ENCODE results near the gene HECTD2. TPM values are rescaled to one million over a fixed set of nuclear protein-coding genes. Genes with fewer than 3 reads are reported as not detected.

HECTD2 gene
- polyA plus RNA-seq, 1 donor from 2014 or later = 87.6 TPM

DNA sequence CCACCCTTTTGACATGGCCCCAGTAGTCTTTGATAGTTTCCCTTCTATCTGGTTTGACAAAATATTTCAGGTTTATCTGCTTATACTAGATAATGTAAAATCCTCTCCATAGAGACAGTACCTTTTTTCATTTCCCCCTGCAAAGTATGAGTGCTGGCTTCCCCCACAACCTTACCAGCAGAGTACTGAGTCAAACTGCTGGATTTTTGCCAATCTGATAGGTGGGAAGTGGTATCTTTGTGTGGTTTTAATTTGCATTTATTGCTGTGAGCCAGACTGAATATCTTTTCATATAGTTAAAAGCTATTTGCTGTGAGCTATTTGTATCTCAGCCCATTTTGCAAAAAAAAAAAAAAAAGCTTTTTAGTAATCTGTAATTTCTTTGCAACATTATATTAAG lies 32.1 kb upstream of the HECTD2 start:
- no peaks in the 10 kb centered on the region for H3K9me2 ChIP-seq (ENCODE audit: insufficient read depth, low read length)
- H3K4me2 ChIP-seq (ENCODE audit: low read length) = no peak overlapping the region
- H3K9me3 ChIP-seq (ENCODE audit: low read length) = no peaks in the 10 kb centered on the region
- no peak overlapping the region for H2AFZ ChIP-seq (ENCODE audit: low read depth, low read length)
- no peaks in the 10 kb centered on the region for H3K36me3 ChIP-seq (ENCODE audit: insufficient read depth, low read length)
- no peak overlapping the region for H3K4me3 ChIP-seq (ENCODE audit: low read length)
- no peak overlapping the region for H3K9ac ChIP-seq (ENCODE audit: low read length)
- no peak for TF ChIP-seq EZH2 (IDR thresholded peaks at IDR 0.05; ENCODE audit: borderline replicate concordance, insufficient read depth, low read length, poor library complexity, severe bottlenecking)
- TF ChIP-seq, protein P1, sequence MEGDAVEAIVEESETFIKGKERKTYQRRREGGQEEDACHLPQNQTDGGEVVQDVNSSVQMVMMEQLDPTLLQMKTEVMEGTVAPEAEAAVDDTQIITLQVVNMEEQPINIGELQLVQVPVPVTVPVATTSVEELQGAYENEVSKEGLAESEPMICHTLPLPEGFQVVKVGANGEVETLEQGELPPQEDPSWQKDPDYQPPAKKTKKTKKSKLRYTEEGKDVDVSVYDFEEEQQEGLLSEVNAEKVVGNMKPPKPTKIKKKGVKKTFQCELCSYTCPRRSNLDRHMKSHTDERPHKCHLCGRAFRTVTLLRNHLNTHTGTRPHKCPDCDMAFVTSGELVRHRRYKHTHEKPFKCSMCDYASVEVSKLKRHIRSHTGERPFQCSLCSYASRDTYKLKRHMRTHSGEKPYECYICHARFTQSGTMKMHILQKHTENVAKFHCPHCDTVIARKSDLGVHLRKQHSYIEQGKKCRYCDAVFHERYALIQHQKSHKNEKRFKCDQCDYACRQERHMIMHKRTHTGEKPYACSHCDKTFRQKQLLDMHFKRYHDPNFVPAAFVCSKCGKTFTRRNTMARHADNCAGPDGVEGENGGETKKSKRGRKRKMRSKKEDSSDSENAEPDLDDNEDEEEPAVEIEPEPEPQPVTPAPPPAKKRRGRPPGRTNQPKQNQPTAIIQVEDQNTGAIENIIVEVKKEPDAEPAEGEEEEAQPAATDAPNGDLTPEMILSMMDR (IDR thresholded peaks at IDR 0.05; ENCODE audit: poor library complexity, severe bottlenecking) = no peak
- no peaks in the 10 kb centered on the region for H4K20me1 ChIP-seq (ENCODE audit: insufficient read depth)
- no peaks in the 10 kb centered on the region for H3K79me2 ChIP-seq (replicated peaks; ENCODE audit: insufficient read depth, low read length)
- no peak overlapping the region for H3K27ac ChIP-seq (ENCODE audit: low read length)
- H3F3A ChIP-seq (ENCODE audit: insufficient read depth, low read length, poor library complexity, severe bottlenecking) = no peaks in the 10 kb centered on the region
- no peaks in the 10 kb centered on the region for H3K27me3 ChIP-seq (ENCODE audit: insufficient read depth, low read depth, low read length)

DNA sequence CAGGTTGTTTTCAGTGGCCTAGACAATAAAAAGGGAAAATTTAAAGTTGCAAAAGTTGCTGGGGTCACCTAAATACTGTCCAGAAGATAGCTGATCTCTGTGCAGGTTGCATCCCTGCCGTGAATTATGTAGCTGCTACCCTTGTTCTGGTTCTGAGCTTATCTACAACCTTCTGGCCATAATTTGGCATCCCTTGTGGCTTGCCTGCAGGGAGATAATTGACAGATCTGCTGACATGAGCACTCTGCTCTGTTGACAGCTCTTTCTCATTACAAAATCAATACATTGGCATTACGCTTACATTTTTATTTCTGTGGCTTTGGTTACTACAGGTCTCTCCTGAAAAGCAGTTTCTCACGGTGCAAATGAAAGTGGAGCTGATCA lies 29.3 kb upstream of the HECTD2 start:
- no peaks in the 10 kb centered on the region for H4K20me1 ChIP-seq (ENCODE audit: insufficient read depth)
- H3K27me3 ChIP-seq (ENCODE audit: insufficient read depth, low read depth, low read length) = no peaks in the 10 kb centered on the region
- no peak overlapping the region for H2AFZ ChIP-seq (ENCODE audit: low read depth, low read length)
- H3K9me2 ChIP-seq (ENCODE audit: insufficient read depth, low read length) = no peaks in the 10 kb centered on the region
- peak overlapping the region; percentile 22 for H3K27ac ChIP-seq (ENCODE audit: low read length)
- H3K36me3 ChIP-seq (ENCODE audit: insufficient read depth, low read length) = no peaks in the 10 kb centered on the region
- H3K4me3 ChIP-seq (ENCODE audit: low read length) = peak overlapping the region; percentile 41
- TF ChIP-seq POLR2AphosphoS5 (IDR thresholded peaks at IDR 0.05) (no peak), SMC3 (conservative IDR thresholded peaks at IDR 0.05; ENCODE audit: poor library complexity) (no peak), EZH2 (IDR thresholded peaks at IDR 0.05; ENCODE audit: borderline replicate concordance, insufficient read depth, low read length, poor library complexity, severe bottlenecking) (no peak), EP300 (conservative IDR thresholded peaks at IDR 0.05; ENCODE audit: poor library complexity, severe bottlenecking) (peak; percentile 41)
- TF ChIP-seq, protein P1 (IDR thresholded peaks at IDR 0.05; ENCODE audit: poor library complexity, severe bottlenecking) = no peak
- H3K9ac ChIP-seq (ENCODE audit: low read length) = no peak overlapping the region
- H3K79me2 ChIP-seq (replicated peaks; ENCODE audit: insufficient read depth, low read length) = no peaks in the 10 kb centered on the region
- H3F3A ChIP-seq (ENCODE audit: insufficient read depth, low read length, poor library complexity, severe bottlenecking) = no peaks in the 10 kb centered on the region
- no peaks in the 10 kb centered on the region for H3K9me3 ChIP-seq (ENCODE audit: low read length)
- no peak overlapping the region for H3K4me2 ChIP-seq (ENCODE audit: low read length)

DNA sequence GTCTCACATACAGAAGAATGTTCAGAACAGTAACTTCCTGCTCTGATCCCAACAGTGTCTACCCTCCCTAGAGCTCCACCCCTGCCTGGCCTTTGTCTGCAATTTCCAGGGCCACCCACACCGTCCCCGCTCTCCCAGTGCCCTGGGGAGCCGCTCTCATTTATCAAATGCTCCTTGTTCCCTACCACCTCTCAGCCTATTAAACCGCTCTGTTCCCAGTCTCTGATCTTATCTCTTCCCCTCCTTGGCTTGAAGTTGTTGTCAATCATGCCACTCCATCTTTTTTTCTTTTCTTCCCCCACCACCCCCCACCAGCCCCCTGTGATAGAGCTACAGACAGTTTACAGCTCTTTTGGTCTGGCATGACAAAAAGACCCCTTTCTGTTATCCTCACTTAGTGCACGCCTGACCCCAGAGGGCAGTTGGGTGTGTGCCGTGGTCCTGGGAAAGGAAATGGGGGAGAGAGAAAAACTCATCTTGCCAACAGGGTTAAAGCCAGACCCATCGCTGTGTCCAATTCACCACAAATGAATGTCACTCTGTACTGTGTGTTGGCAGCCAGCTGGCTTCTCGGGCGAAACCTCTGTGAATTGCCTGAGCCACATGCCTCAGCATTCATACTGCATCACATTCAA lies 28.8 kb upstream of the HECTD2 start:
- H4K20me1 ChIP-seq (ENCODE audit: insufficient read depth) = no peaks in the 10 kb centered on the region
- H3K36me3 ChIP-seq (ENCODE audit: insufficient read depth, low read length) = no peaks in the 10 kb centered on the region
- no peak overlapping the region for H2AFZ ChIP-seq (ENCODE audit: low read depth, low read length)
- H3K27ac ChIP-seq (ENCODE audit: low read length) = peak overlapping the region; percentile 22
- peak; percentile 1 for TF ChIP-seq EP300 (conservative IDR thresholded peaks at IDR 0.05; ENCODE audit: poor library complexity, severe bottlenecking)
- TF ChIP-seq TAF1 (IDR thresholded peaks at IDR 0.05; ENCODE audit: low read depth) = no peak
- TF ChIP-seq EZH2 (IDR thresholded peaks at IDR 0.05; ENCODE audit: borderline replicate concordance, insufficient read depth, low read length, poor library complexity, severe bottlenecking) = no peak
- TF ChIP-seq, protein P1 (IDR thresholded peaks at IDR 0.05; ENCODE audit: poor library complexity, severe bottlenecking) = no peak
- no peak for TF ChIP-seq MXI1 (conservative IDR thresholded peaks at IDR 0.05; ENCODE audit: poor library complexity, severe bottlenecking)
- no peak overlapping the region for H3K4me2 ChIP-seq (ENCODE audit: low read length)
- no peak overlapping the region for H3K9ac ChIP-seq (ENCODE audit: low read length)
- no peaks in the 10 kb centered on the region for H3K9me3 ChIP-seq (ENCODE audit: low read length)
- no peaks in the 10 kb centered on the region for H3K27me3 ChIP-seq (ENCODE audit: insufficient read depth, low read depth, low read length)
- no peaks in the 10 kb centered on the region for H3K9me2 ChIP-seq (ENCODE audit: insufficient read depth, low read length)
- no peaks in the 10 kb centered on the region for H3K79me2 ChIP-seq (replicated peaks; ENCODE audit: insufficient read depth, low read length)
- H3K4me3 ChIP-seq (ENCODE audit: low read length) = peak overlapping the region; percentile 41
- H3F3A ChIP-seq (ENCODE audit: insufficient read depth, low read length, poor library complexity, severe bottlenecking) = no peaks in the 10 kb centered on the region
